Measurements from ENCODE around the gene PCF11. TPM values are rescaled to one million over a fixed set of nuclear protein-coding genes. Genes with fewer than 3 reads are reported as not detected.

Gene PCF11
- polyA plus RNA-seq, 2 of the 4 experiments (the other 2 are of a cell fraction), result 24.7 to 42.3 TPM

- no peak for ATAC-seq
- TF ChIP-seq, protein P1, sequence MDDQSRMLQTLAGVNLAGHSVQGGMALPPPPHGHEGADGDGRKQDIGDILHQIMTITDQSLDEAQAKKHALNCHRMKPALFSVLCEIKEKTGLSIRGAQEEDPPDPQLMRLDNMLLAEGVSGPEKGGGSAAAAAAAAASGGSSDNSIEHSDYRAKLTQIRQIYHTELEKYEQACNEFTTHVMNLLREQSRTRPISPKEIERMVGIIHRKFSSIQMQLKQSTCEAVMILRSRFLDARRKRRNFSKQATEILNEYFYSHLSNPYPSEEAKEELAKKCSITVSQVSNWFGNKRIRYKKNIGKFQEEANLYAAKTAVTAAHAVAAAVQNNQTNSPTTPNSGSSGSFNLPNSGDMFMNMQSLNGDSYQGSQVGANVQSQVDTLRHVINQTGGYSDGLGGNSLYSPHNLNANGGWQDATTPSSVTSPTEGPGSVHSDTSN (IDR thresholded peaks at IDR 0.05), result no peak
- no peak for TF ChIP-seq RFX5 (IDR thresholded peaks at IDR 0.05)
- TF ChIP-seq RNF2 (IDR thresholded peaks at IDR 0.05; ENCODE audit: borderline replicate concordance, low read depth), result no peak
- no peak for TF ChIP-seq ZSCAN20 (CRISPR knock-in tag; IDR thresholded peaks at IDR 0.05)
- Histone ChIP-seq H3K4me1 (peaks cover 30% of the 10 kb centered on the region), H3K4me3 (no peak overlapping the region), H3K27ac (no peak overlapping the region), H3K9me3 (no peaks in the 10 kb centered on the region), H3K4me2 (peak overlapping the region; percentile 99)
- FAIRE-seq, result no peak
- DNase-seq (ENCODE audit: low read depth in 1 of 2, low spot score in 1 of 2), result no peak
- 50% methylated on average over 1 of the region's 1 CpG for WGBS (ENCODE audit: missing lambda C conversion rate)
- CTCF ChIA-PET, result no interaction called here
- POLR2A ChIA-PET, result no interaction called here
These were observed 4.8 kb downstream of the PCF11 start for GRCh38 chr11:83161610-83162199.

DNA sequence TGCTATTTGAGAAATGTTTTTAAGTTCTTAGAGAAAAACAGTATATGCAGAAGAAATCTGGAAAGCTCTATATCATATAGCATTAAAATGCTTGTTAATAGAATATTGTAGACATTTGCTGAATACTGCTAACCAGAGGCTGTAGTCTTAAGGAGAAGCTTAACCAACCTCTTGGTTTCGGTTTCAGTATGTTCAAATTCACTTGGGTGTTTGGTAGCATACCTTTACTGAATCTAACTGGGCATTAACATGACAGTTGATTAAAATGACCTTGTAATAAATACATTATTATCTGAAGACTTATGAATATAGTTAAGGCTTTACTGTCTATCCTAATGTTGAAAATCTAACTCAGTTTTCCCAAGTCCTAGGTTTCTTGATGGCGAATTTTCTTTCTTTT is 5.4 kb downstream of the PCF11 start:
- CTCF ChIA-PET, result no interaction called here
- peaks cover 30% of the 10 kb centered on the region for H3K4me1 ChIP-seq
- no peak overlapping the region for H3K4me3 ChIP-seq
- FAIRE-seq (no peak), ATAC-seq (no peak), DNase-seq (ENCODE audit: low read depth in 1 of 2, low spot score in 1 of 2) (no peak)
- H3K9me3 ChIP-seq, result no peaks in the 10 kb centered on the region
- WGBS (ENCODE audit: missing lambda C conversion rate), result 91% methylated on average over 2 of the region's 2 CpGs
- H3K4me2 ChIP-seq, result peak overlapping the region; percentile 99; the same call in 2 of the 3 replicates
- POLR2A ChIA-PET, result interaction anchor here (1.1 kb wide), 1 partner anchor 25 kb away, joined by 3 read pairs; no protein-coding TSS in a partner anchor
- TF ChIP-seq HES2 (IDR thresholded peaks at IDR 0.05), result no peak
- TF ChIP-seq FOSB (CRISPR knock-in tag; IDR thresholded peaks at IDR 0.05), result no peak; the same call in 1 of the 2 replicates
- no peak for TF ChIP-seq EHF (CRISPR knock-in tag; IDR thresholded peaks at IDR 0.05)
- no peak for TF ChIP-seq RCOR1 (IDR thresholded peaks at IDR 0.05; ENCODE audit: low read depth, low read length)
- TF ChIP-seq, protein P2, sequence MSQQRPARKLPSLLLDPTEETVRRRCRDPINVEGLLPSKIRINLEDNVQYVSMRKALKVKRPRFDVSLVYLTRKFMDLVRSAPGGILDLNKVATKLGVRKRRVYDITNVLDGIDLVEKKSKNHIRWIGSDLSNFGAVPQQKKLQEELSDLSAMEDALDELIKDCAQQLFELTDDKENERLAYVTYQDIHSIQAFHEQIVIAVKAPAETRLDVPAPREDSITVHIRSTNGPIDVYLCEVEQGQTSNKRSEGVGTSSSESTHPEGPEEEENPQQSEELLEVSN (IDR thresholded peaks at IDR 0.05; ENCODE audit: borderline replicate concordance, low read depth), result no peak
- no peak for TF ChIP-seq JUNB (IDR thresholded peaks at IDR 0.05)
- TF ChIP-seq EP300 (IDR thresholded peaks at IDR 0.05), result no peak
- no peak overlapping the region for H3K27ac ChIP-seq

DNA sequence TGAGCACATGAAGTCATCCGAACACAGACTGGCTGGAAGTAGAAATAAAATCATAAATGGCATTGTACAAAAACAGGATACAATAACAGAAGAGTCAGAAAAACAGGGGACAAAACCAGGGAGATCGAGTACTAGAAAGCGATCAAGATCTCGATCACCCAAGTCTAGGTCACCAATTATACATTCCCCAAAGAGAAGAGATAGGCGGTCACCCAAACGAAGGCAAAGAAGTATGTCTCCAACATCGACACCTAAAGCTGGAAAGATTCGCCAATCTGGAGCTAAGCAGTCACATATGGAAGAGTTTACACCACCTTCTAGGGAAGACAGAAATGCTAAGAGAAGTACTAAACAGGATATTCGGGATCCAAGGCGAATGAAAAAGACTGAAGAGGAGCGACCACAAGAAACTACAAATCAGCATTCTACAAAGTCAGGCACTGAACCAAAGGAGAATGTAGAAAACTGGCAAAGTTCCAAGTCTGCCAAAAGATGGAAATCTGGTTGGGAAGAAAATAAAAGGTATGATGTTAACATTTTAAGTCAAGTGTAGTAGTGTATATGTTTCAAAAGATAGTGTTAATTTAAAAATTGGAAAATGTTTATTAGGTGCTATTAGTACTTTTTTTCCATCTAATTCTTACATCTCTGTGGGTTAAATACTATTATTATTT is 9.4 kb downstream of the PCF11 start:
- DNase-seq (ENCODE audit: low read depth in 1 of 2, low spot score in 1 of 2) (no peak), ATAC-seq (no peak), FAIRE-seq (no peak)
- TF ChIP-seq POLR2AphosphoS2 (conservative IDR thresholded peaks at IDR 0.05; ENCODE audit: low read length) (no peak), SMC3 (IDR thresholded peaks at IDR 0.05) (no peak), RARB (CRISPR knock-in tag; IDR thresholded peaks at IDR 0.05) (no peak), TP53 (CRISPR knock-in tag; IDR thresholded peaks at IDR 0.05) (no peak), JUN (IDR thresholded peaks at IDR 0.05) (no peak), BCL3 (IDR thresholded peaks at IDR 0.05) (no peak), HEYL (CRISPR knock-in tag; IDR thresholded peaks at IDR 0.05) (no peak)
- no peaks in the 10 kb centered on the region for H3K9me3 ChIP-seq
- H3K4me2 ChIP-seq, result no peak overlapping the region
- ChIA-PET POLR2A (interaction anchor here (2.6 kb wide), 1 partner anchor 9 kb away, joined by 10 read pairs; the partner anchor contains the start of gene PCF11), CTCF (interaction anchor here (1.3 kb wide), 1 partner anchor 13 kb away, joined by 3 read pairs; no protein-coding TSS in a partner anchor)
- no peak overlapping the region for H3K27ac ChIP-seq
- peaks cover 33% of the 10 kb centered on the region for H3K4me1 ChIP-seq
- 93% methylated on average over 11 of the region's 11 CpGs for WGBS (ENCODE audit: missing lambda C conversion rate)
- H3K4me3 ChIP-seq, result no peak overlapping the region
